GM19397 (cell line): ENCODE measurements around the gene PPTC7.
"Not testable (repeated sequence)": the region's sequence is repeated elsewhere in the genome, so short reads cannot be mapped to it uniquely, and the experiment has no call there.

Experiments used
- ATAC-seq: cut with Tn5 transposase; IDR thresholded peaks from one replicate; pipeline ENCODE4 v1.9.1; 2021; ENCODE audit warnings: mild to moderate bottlenecking, moderate library complexity; ENCODE audit not compliant: unreplicated experiment

The PPTC7 gene

GRCh38 chr12:110587102-110587501 is 4.0 kb upstream of the PPTC7 start:
- not testable (repeated sequence) for ATAC-seq

DNA sequence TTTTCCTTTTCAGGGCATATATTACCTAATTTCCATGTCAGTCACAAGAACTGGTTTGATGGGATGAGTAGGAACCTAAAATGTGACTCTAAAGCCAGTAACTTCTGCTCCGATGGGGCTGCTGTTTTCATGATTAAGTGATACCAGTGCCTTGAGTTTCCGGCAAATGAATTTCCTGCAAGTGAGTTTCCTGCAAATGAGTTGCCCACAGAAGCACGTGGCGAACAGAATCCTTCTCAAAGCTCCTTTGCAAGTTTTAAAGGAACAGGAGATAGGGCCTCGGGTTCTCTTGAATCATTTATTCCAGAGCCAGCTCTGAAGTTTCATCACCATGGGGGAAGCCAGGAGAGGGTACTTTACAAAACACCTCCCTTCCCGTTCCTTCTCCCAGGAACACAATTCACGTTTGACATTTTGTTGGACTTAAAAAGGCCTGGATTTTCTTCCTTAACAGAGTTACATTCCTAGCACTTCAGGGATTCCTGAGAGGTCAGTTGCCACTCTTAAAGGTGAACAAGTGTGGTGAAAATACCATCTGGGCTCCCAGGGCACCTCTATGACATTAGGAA is 2.2 kb upstream of the PPTC7 start:
- no peak for ATAC-seq

DNA sequence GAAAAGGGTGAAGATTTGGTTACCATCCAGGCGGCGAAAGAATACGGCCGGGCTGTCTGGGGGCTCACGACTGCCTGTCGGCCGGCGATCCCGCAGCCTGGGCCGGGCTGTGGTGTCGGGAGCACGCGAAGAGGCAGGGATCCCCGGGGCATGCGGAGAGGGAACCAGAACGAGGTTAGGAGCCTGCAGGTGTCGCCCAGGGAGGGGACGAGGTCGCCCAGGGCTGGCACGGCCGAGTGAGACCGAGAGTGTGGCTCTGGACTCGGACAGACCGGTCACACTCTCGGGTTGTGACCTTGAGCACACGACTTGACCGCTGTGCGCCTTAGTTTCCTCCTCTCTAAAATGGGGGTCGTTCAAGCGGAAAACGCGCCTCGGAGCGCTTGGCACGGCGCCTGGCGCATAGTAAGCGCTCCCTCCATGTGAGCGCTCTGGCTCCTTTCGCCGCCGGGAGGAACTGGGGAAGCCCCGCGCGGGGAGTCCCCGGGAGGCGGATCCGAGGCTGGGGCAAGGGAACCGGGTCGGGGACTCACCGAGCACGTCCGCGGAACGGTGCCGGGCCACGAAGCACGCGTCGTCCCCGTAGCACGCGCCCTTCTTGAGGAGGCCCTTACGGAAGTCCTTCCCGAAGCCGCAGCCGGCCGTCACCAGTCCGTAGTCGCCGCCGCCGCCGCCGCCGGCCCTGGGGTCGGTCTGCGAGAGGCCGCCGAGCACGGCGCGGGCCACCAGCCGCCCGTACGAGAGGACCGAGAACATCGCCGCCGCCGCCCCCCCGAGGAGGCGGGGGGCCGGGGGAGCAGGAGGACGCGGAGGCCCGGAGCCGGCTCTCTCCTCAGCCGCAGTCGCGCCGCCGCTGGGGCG is 612 bp downstream of the PPTC7 start:
- peak; percentile 48 for ATAC-seq

GRCh38 chr12:110581931-110582275 is 1.2 kb downstream of the PPTC7 start:
- ATAC-seq: no peak

DNA sequence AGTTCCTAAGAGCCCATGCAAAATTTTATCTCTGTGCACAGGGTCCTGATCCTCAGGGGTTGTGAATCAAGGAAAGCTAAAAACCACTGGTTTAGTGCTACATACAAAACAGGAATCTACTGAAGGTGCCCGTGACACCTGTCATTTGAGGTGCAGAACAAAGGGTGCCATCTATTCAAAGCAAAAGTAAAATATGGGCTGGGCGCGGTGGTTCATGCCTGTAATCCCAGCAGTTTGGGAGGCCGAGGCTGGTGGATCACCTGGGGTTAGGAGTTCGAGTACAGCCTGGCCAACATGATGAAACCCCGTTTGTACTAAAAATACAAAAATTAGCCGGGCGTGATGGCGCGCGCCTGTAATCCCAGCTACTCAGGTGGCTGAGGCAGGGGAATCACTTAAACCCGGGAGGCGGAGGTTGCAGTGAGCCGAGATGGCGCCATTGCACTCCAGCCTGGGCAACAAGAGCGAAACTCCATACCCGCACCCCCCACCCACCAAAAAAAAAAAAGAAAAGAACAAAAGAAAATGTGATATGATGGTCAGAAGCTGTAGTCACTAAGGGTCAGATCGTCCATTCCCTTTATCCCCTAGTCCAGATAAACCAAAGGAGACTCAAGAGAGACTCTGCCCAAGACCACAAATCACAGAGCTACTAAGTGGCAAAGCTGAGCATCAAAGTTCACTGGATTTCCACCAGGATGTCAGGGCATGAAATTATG is 3.4 kb downstream of the PPTC7 start:
- ATAC-seq: no peak

DNA sequence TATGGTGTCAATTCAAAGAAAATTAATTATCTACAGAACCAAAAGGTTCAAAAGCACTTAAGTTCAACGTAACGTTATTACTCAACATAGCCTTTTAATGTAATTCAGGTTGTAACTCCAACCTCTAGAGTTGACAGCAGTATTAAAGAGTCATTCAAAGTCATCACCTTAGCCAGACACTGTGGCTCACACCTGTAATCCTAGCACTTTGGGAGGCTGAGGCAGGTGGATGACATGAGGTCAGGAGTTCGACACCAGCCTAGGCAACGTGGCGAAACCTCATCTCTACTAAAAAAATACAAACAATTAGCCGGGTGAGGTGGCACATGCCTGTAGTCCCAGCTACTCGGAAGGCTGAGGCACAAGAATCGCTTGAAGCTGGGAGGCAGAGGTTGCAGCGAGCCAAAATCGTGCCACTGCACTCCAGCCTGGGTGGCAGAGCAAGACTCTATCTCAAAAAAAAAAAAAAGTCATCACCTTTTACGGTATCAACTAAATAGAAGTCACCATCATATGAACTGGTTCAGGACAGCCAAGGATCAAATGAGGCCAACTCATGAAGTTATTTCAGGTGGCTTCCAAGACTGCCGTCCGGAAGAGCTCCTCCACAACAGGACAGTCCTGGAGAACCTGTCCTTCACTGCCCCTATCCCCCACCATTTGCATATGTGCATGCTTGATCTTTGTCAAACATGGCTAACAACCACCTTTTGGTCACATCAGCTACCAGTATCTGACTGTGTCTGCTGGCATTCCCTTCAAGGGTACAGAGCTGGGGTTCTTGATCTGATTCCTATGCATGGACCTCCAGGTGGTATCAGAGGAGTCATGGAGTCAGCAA is 4.2 kb downstream of the PPTC7 start:
- ATAC-seq: no peak

DNA sequence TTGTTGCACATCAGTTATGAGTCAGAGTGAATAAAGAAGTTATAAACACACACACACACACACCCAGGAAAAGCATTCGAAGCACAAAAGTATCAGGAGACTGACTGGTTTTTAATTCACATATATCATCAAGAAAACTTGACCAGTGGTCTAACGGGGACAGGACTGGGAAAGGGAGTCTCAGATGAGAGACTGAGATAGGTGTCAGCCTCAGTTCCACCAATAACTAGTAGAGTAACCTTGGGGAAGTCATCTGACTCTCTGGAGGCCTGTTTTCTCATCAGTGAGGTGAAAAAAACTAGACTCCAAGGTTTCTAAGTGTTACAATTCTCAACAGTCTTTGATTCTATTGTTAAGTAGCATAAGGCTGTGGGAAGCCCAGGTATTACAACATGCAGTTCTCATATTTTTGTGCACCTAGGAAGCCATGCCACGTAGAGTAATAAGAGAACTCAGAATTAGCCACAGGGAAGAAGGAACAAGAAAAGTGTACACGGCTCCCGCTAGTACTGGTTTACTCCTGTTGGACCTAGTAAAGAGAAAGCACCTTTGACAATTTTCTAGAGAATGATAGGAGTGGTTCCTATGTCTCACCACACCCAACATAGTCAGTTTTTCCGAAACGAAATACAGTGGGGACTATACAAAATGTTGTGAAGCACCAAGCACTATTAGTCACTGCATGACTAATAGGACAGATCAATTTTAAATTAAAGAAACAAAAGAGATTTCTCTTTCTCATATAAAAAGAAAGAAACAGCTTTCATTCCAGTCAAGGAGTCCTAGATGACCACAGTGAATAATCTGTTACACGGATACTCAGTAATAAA is 5.0 kb downstream of the PPTC7 start:
- no peak for ATAC-seq

- ATAC-seq: no peak
Observed at GRCh38 chr12:110576504-110576903, 6.6 kb downstream of the PPTC7 start.

DNA sequence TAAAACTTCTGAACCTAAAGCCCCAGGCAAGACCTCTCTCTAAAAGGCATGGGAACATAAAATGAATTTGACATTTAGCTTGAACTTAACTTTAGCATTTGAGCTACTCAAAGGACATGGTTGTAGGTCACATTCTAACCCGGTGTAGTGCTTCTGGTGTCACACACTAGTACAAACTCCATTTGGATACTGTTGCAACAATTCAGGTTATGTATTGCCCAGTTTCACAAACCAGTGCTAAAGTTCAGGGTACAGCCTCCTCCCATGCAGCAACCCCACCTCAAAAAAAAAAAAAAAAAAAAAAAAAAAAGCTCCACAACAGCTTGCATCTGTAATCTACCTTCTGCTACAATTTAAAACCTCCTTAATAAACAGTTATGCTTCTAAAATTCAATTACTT is 7.8 kb downstream of the PPTC7 start:
- no peak for ATAC-seq

DNA sequence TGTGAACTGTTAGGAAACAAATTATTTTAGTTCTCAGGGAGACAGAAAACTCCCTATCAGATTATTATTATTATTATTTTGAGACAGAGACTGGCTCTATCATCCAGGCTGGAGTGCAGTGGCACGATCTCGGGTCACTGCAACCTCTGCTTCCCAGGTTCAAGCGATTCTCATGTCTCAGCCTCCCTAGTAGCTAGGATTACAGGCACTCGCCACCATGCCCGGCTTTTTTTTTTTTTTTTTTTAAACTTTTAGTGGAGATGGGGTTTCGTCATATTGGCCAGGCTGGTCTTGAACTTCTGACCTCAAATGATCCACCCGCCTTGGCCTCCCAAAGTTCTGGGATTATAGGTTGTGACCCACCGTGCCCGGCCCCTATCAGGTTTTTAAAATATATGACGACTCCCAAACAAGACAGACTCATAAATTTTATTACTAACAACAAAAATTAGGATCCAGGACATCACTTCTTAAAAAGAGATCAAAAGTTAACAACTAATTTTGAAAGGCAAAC is 8.3 kb downstream of the PPTC7 start:
- ATAC-seq: not testable (repeated sequence)

DNA sequence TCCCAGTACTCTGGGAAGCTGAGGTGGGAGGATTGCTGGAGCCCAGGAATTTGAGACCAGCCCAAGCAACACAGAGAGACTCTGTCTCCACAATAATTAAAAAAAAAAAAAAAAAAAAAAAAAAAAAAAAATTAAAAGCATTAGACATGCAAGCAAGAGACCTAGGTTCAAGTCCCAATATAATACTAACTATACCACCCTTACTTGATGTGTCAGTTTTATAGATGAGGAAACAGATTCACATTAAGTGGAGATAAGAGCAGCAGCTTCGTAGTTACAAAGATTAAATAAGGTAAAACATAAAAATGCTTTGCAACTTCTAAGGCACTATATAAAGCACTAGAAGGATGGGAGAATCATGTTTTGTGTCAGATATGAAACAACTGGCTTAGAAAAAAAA is 9.1 kb downstream of the PPTC7 start:
- ATAC-seq: no peak

GRCh38 chr12:110570798-110571197 is 12.3 kb downstream of the PPTC7 start:
- not testable (repeated sequence) for ATAC-seq

- not testable (repeated sequence) for ATAC-seq
Observed at GRCh38 chr12:110569838-110570237, 13.3 kb downstream of the PPTC7 start.

DNA sequence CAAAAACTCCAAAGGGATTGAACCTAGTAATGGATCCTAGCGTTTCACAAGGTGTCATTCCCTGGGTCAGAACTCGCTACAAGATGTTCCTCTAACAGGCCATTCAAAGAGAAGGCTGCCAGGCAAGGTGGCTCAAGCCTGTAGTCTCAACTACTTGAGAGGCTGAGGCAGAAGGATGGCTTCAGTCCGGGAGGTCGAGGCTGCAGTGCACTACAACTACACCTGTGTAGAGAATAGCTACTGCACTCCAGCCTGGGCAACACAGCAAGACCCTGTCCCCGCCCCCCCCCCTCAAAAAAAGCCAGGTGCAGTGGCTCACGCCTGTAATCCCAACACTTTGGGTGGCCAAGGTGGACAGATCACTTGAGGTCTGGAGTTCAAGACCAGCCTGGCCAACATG is 14.4 kb downstream of the PPTC7 start:
- no peak for ATAC-seq

DNA sequence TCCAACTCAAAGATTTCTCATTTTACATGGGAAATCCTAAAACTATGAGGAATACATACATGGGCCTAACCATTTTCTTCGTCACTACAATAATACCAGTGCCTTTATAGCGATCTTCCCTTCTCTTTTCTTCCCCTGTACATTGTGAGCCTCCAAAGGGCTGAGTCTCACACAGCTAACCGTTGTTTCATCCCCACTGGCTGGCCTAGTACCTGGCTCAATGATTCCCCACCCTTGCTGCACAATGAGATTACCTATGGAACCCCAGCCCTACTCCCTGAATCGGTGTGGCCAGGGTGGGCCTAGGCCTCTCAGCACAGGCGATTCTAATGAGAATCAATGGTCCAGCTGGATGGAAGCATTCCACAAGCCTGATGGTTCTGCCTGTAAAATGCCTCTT is 16.1 kb downstream of the PPTC7 start:
- no peak for ATAC-seq

- ATAC-seq: no peak
Observed at GRCh38 chr12:110565894-110566871, 16.9 kb downstream of the PPTC7 start.

DNA sequence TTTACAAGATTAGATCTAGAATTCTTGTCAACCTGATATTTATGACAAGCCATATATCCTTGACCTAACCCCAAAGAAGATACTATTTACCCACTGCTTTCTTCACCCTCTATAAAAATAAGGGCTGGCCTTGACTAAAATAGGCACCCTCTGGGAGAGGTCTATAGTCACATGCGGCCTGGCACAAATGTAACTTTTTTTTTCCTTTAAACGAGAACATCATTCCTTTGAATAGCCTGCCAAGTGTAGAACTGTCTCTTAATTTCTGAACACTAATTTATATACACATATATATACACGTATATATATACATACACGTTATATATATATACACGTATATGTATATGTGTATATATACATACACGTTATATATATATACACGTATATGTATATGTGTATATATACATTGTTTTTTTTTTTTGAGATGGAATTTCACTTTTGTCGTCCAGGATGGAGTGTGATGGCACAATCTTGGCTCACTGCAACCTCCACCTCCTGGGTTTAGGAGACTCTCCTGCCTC is 18.6 kb downstream of the PPTC7 start:
- no peak for ATAC-seq

GRCh38 chr12:110563702-110564470 is 19.2 kb downstream of the PPTC7 start:
- ATAC-seq: no peak
